Measurements from ENCODE around the gene LIX1.

GRCh38 chr5:97072696-97073095 lies 69.7 kb downstream of the LIX1 start:
- TF ChIP-seq POLR2A (IDR thresholded peaks at IDR 0.05) (no peak), CTCF (IDR thresholded peaks at IDR 0.05) (no peak), POLR2AphosphoS5 (IDR thresholded peaks at IDR 0.05) (no peak)

Measured in prostate gland (tissue), 2 donors.